Globus pallidus (tissue), 1 donor: ENCODE data around the gene TGM5.
"Not testable (repeated sequence)": the region's sequence is repeated elsewhere in the genome, so short reads cannot be mapped to it uniquely, and the experiment has no call there.

Experiments
- DNase-seq: peaks from one replicate; pipeline ENCODE4 v3.0.0-alpha.2; 2015; ENCODE audit warnings: low spot score

Gene TGM5

GRCh38 chr15:43214592-43215295 lies 52.0 kb downstream of the TGM5 start:
- no peak for DNase-seq

- DNase-seq, result no peak
These were observed 52.6 kb downstream of the TGM5 start for GRCh38 chr15:43214169-43214568.

- no peak for DNase-seq
These were observed 53.3 kb downstream of the TGM5 start for GRCh38 chr15:43213466-43213865.

GRCh38 chr15:43212951-43213350 lies 53.8 kb downstream of the TGM5 start:
- no peak for DNase-seq

- no peak for DNase-seq
These were observed 54.4 kb downstream of the TGM5 start for GRCh38 chr15:43212299-43212698.

GRCh38 chr15:43211224-43211735 lies 55.4 kb downstream of the TGM5 start:
- DNase-seq, result no peak

- no peak for DNase-seq
These were observed 55.9 kb downstream of the TGM5 start for GRCh38 chr15:43210807-43211206.

GRCh38 chr15:43210172-43210745 lies 56.5 kb downstream of the TGM5 start:
- no peak for DNase-seq

GRCh38 chr15:43209059-43209824 lies 57.5 kb downstream of the TGM5 start:
- DNase-seq, result no peak

GRCh38 chr15:43208052-43209002 lies 58.4 kb downstream of the TGM5 start:
- DNase-seq, result no peak

GRCh38 chr15:43207024-43207423 lies 59.7 kb downstream of the TGM5 start:
- no peak for DNase-seq

- no peak for DNase-seq
These were observed 60.7 kb downstream of the TGM5 start for GRCh38 chr15:43206054-43206453.

- DNase-seq, result peak; percentile 11
These were observed 62.5 kb downstream of the TGM5 start for GRCh38 chr15:43204016-43204901.

GRCh38 chr15:43199945-43200488 lies 66.7 kb downstream of the TGM5 start:
- DNase-seq, result no peak

GRCh38 chr15:43198992-43199391 lies 67.7 kb downstream of the TGM5 start:
- DNase-seq, result no peak

- DNase-seq, result not testable (repeated sequence)
These were observed 68.2 kb downstream of the TGM5 start for GRCh38 chr15:43198556-43198955.

GRCh38 chr15:43197773-43198172 lies 69.0 kb downstream of the TGM5 start:
- not testable (repeated sequence) for DNase-seq

- no peak for DNase-seq
These were observed 69.8 kb downstream of the TGM5 start for GRCh38 chr15:43196760-43197548.

- no peak for DNase-seq
These were observed 71.9 kb downstream of the TGM5 start for GRCh38 chr15:43194795-43195194.

- DNase-seq, result no peak
These were observed 73.0 kb downstream of the TGM5 start for GRCh38 chr15:43193710-43194109.
